Measurements from ENCODE around the gene ADGRV1.
"Not testable (repeated sequence)": the region's sequence is repeated elsewhere in the genome, so short reads cannot be mapped to it uniquely, and the experiment has no call there.

ADGRV1 gene

GRCh38 chr5:90645024-90645610, 86.5 kb downstream of the ADGRV1 start:
- DNase-seq (ENCODE audit: low spot score) = no peak

DNA sequence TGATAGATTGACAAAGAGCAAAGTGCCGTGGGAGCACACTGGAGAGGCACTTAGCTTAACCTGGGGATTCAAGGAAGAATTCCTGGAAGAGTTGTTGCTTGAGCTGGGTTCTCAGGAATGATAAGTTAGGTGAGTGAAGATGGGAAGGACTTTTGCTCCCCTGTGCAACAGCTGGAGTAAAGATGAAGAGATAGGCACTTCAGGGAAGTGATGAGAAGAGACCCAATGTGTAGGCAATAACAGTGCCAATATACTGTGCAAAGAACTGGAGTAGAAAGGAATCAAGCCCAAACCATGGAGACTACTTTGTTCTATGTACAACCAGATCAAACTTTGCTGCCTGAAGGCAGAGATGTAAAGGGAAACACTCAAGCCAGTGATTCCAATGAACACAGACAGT, 92.2 kb downstream of the ADGRV1 start:
- no peak for DNase-seq (ENCODE audit: low spot score)

- no peak for DNase-seq (ENCODE audit: low spot score)
Measured at GRCh38 chr5:90654215-90654614, 95.6 kb downstream of the ADGRV1 start.

- no peak for DNase-seq (ENCODE audit: low spot score)
Measured at GRCh38 chr5:90655423-90655822, 96.8 kb downstream of the ADGRV1 start.

- no peak for DNase-seq (ENCODE audit: low spot score)
Measured at GRCh38 chr5:90657030-90657429, 98.4 kb downstream of the ADGRV1 start.

DNA sequence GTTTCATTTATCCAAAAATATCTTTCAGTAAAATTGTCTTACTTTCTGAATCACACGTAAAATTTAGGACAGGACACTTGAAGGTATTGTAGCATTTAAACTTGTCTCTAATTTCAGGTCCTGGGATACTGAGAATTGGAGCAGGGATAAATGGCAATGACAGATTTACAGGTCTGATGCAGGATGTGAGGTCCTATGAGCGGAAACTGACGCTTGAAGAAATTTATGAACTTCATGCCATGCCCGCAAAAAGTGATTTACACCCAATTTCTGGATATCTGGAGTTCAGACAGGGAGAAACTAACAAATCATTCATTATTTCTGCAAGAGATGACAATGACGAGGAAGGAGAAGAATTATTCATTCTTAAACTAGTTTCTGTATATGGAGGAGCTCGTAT, 99.2 kb downstream of the ADGRV1 start:
- DNase-seq (ENCODE audit: low spot score) = no peak

- no peak for DNase-seq (ENCODE audit: low spot score)
Measured at GRCh38 chr5:90658620-90659019, 100.0 kb downstream of the ADGRV1 start.

GRCh38 chr5:90668079-90668565, 109.5 kb downstream of the ADGRV1 start:
- DNase-seq (ENCODE audit: low spot score) = not testable (repeated sequence)

DNA sequence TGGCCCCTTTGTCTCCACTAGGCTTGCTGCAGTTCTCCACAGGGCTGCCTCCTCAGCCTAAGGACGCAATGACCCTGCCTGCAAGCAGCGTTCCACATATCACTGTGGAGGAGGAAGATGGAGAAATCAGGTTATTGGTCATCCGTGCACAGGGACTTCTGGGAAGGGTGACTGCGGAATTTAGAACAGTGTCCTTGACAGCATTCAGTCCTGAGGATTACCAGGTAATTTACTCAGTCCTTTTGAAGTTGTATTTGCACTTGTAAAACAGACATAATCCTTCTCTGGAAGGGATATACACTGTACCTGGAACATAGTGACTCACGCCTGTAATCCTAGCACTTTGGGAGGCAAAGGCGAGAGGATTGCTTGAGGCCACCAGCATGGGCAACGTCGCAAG, 116.6 kb downstream of the ADGRV1 start:
- DNase-seq (ENCODE audit: low spot score) = no peak

- DNase-seq (ENCODE audit: low spot score) = no peak
Measured at GRCh38 chr5:90680921-90681563, 122.4 kb downstream of the ADGRV1 start.

DNA sequence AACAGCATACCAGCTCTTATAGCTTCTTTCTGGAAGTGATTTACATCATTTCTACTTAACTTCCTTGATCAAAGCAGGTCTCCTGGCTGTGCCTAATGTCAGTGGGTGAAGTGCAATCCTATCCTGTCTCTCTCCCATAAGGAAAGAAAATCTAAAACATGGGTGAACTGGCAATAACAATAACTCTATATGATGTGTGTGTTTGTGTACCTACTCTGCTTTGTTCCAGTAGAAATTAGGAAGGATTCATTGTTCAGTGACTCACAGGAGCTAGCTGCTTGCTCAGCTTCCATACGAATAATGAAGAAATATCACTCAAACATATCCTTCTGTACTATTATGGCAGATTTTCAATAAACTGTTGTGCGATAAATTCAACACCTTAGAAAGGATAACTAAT, 123.7 kb downstream of the ADGRV1 start:
- no peak for DNase-seq (ENCODE audit: low spot score)

DNA sequence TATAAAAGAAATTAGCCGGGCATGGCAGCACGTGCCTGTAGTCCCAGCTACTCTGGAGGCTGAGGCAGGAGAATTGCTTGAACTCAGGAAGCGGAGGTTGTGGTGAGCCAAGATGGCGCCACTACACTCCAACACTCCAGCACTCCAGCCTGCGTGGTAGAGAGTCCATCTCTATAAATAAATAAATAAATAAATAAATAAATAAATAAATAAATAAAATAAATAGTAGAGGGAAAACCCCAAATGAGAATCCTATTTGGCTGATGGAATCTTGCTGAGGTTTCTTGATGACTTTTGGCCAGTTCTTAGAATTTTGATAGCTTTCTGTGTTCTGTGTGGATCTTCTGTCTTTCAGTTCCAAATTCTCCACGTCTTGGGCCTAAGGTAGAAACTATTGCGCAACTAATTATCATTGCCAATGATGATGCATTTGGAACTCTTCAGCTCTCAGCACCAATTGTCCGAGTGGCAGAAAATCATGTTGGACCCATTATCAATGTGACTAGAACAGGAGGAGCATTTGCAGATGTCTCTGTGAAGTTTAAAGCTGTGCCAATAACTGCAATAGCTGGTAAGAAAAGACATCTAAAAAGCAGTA, 126.9 kb downstream of the ADGRV1 start:
- no peak for DNase-seq (ENCODE audit: low spot score)

- DNase-seq (ENCODE audit: low spot score) = not testable (repeated sequence)
Measured at GRCh38 chr5:90686363-90686762, 127.8 kb downstream of the ADGRV1 start.

DNA sequence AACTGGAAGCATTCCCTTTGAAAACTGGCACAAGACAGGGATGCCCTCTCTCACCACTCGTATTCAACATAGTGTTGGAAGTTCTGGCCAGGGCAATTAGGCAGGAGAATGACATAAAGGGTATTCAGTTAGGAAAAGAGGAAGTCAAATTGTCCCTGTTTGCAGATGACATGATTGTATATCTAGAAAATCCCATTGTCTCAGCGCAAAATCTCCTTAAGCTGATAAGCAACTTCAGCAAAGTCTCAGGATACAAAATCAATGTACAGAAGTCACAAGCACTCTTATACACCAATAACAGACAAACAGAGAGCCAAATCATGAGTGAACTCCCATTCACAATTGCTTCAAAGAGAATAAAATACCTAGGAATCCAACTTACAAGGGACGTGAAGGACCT, 128.9 kb downstream of the ADGRV1 start:
- DNase-seq (ENCODE audit: low spot score) = not testable (repeated sequence)

DNA sequence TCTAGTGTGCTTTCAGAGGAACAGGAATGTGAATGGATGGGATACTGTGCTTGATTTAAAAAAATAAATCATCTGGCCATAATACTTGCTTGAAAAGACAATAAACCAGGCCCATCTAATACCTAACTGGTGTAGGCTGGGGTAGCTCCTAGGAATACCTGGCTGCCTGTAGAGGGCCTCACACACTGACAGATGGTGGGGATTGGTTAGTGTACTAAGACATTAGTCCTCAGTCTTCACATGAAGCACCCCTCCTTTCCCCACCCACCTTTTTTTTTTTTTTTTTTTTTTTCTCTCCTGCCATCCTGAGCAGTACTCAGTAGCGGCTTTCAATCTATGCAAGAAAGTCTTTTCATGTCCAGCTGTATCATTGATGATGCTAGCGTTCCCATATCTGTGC, 130.5 kb downstream of the ADGRV1 start:
- DNase-seq (ENCODE audit: low spot score) = no peak

DNA sequence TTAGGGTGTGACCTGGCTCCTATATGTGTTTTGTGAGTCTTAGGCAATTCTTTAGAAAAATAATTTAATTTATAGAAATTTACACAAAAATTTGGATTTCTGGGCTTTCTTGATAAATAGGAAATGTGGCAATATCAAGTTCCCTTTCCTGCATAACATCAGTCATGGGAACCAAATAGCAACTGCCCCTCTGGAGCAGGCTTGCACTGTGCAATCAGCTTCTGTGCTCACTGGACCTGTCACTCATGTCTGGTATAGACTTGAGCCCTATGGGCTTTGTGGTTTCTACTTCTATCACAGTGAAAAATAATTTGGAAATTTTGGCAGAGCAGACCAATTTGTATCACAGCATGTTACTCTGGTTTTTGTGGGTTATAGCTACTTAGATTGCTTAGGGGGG, 131.7 kb downstream of the ADGRV1 start:
- DNase-seq (ENCODE audit: low spot score) = no peak

GRCh38 chr5:90691533-90691932, 132.9 kb downstream of the ADGRV1 start:
- DNase-seq (ENCODE audit: low spot score) = no peak

GRCh38 chr5:90696153-90696552, 137.6 kb downstream of the ADGRV1 start:
- no peak for DNase-seq (ENCODE audit: low spot score)

- DNase-seq (ENCODE audit: low spot score) = no peak
Measured at GRCh38 chr5:90700299-90700698, 141.7 kb downstream of the ADGRV1 start.

GRCh38 chr5:90703932-90704331, 145.3 kb downstream of the ADGRV1 start:
- DNase-seq (ENCODE audit: low spot score) = no peak

DNA sequence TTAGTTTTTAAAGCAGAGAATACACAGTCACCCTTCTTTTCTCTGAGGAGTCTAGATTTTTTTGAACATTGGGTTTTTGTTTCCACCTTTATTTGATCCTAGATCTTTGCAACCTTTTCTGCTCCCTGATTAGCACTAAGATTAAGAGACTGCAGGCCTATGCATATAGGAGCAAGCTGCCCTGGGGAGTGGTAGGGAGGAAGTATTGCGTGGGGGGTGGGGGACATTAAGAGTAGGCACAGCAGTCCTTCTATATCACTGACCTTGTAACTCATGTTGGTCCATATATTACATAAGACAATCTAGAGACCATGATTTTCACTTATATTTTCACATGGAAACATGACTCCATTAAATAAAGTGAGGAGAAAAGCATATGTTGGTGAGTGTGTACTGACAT, 149.1 kb downstream of the ADGRV1 start:
- no peak for DNase-seq (ENCODE audit: low spot score)

DNA sequence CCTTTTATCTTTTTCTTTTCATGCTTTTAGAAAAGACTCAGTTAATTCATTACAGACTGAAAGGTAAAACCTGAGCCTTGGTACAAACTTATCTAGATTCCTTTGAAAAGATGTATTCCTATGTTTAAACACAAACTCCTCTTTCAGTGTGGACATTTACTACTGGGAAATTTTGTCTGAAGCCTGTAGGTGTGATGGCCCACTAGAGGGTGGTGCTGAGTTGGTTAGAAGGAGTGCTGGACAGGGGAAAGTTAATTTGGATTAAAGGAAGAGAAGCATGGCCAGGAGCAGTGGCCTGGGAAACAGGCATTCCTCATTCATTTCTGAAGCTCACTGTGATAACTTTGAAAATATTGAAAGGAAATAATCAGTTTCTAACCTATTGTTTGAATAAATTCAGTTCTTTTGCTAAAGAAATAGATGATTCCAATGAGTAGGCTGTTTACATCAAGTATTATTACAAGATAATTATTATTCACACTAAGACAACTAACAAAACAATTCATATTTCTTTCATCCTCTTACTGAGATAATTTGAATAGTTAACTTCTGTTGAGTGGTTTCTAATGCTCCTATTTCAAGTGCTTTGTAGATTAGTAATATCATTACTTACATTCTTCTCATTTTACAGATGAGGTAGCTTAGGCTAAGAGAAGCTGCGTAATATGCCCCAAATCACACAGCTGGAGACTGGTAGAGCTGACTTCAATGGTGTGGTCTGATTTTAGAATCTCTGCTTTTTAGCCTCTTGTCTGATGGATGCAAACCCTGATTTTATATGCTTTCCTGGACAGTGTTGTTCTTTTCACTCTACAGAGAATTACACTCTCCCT, 150.9 kb downstream of the ADGRV1 start:
- DNase-seq (ENCODE audit: low spot score) = peak; percentile 32

GRCh38 chr5:90718387-90718786, 159.8 kb downstream of the ADGRV1 start:
- no peak for DNase-seq (ENCODE audit: low spot score)
